Measurements from ENCODE around the gene TAF8.
A peak's percentile ranks its signal among the peaks of the same experiment; 100 is the strongest.

- TF ChIP-seq CTCF (IDR thresholded peaks at IDR 0.05), result peak; percentile 41 to 89 (median 77)
- TF ChIP-seq POLR2A (IDR thresholded peaks at IDR 0.05), result no peak
Observed at GRCh38 chr6:42075159-42075838, 25.0 kb downstream of the TAF8 start.
